Endometrial microvascular endothelial cells (primary cell): ENCODE results near the gene TXNDC17. TPM values are rescaled to one million over a fixed set of nuclear protein-coding genes. Genes with fewer than 3 reads are reported as not detected.

ENCODE experiments used
- total RNA-seq: library from RNA; depleted of rRNA; stranded (reverse); fragments of >200 nt; gene quantifications from one replicate; pipeline ENCODE4 v1.2.3, GENCODE V29; 2015; ENCODE audit errors: inconsistent ontology term

Gene TXNDC17
- total RNA-seq, 1 donor from 2014 or later: 126 TPM

Other genes with a start within 250 kb of the TXNDC17 start
- not detected for gene AIPL1, start 205.9 kb upstream of the TXNDC17 start, total RNA-seq
- gene PIMREG, start 196.6 kb upstream of the TXNDC17 start, total RNA-seq: 65.1 TPM
- 0.09 TPM for gene PITPNM3, start 84.5 kb upstream of the TXNDC17 start, total RNA-seq
- gene KIAA0753, start 349 bp upstream of the TXNDC17 start, total RNA-seq: 6.2 TPM
- 15.7 TPM for gene MED31, start 10.5 kb downstream of the TXNDC17 start, total RNA-seq
- not detected for gene C17orf100, start 10.7 kb downstream of the TXNDC17 start, total RNA-seq
- gene SLC13A5, start 72.3 kb downstream of the TXNDC17 start, total RNA-seq: not detected
- gene XAF1, start 115.0 kb downstream of the TXNDC17 start, total RNA-seq: 27.6 TPM
- 0.37 TPM for gene FBXO39, start 135.2 kb downstream of the TXNDC17 start, total RNA-seq
- not detected for gene TEKT1, start 190.7 kb downstream of the TXNDC17 start, total RNA-seq